OCI-LY3 (cell line): ENCODE results near the gene MGME1.

Source experiments
- H2AFZ ChIP-seq: fragments of 200-600, 300-600 bp; shearing (Covaris generic); 2 replicates; pipeline ENCODE4 v1.6.0; 2014; ENCODE audit warnings: antibody characterized with exemption, low read depth, low read length
- H3K27ac ChIP-seq: fragments of 200-600, 300-600 bp; sonication (generic); 2 replicates; pipeline ENCODE4 v1.5.1; 2014; ENCODE audit warnings: mild to moderate bottlenecking, low read length, moderate library complexity, mixed read lengths
- H3K27me3 ChIP-seq: fragments of 200-600, 300-600 bp; sonication (generic); 2 replicates; pipeline ENCODE4 v1.6.1; 2014; ENCODE audit warnings: low read depth, low read length, mixed read lengths
- H3K36me3 ChIP-seq: fragments of 200-600, 300-600 bp; sonication (generic); replicated peaks from 2 replicates; pipeline ENCODE3; 2014; ENCODE audit warnings: low read depth, low read length, mixed read lengths
- H3K4me1 ChIP-seq: fragments of 300-600, 200-600 bp; sonication (generic); 2 replicates; pipeline ENCODE4 v1.6.1; 2014; ENCODE audit warnings: low read length, mixed read lengths
- H3K4me2 ChIP-seq: fragments of 200-600, 300-600 bp; sonication (generic); 2 replicates; pipeline ENCODE4 v1.6.1; 2014; ENCODE audit warnings: low read length, mixed read lengths
- H3K4me3 ChIP-seq: fragments of 300-600, 200-600 bp; sonication (generic); 2 replicates; pipeline ENCODE4 v1.5.1; 2014; ENCODE audit warnings: antibody characterized with exemption, mild to moderate bottlenecking, low read length, moderate library complexity
- H3K79me2 ChIP-seq: fragments of 300-600, 200-600 bp; shearing (Covaris generic); 2 replicates; pipeline ENCODE4 v1.6.1; 2014; ENCODE audit warnings: mild to moderate bottlenecking, low read length, mixed read lengths
- H3K9ac ChIP-seq: fragments of 300-600, 200-600 bp; shearing (Covaris generic); 2 replicates; pipeline ENCODE4 v1.6.0; 2014; ENCODE audit warnings: mild to moderate bottlenecking, low read length, moderate library complexity
- H3K9me3 ChIP-seq: fragments of 200-600, 300-600 bp; shearing (Covaris generic); 2 replicates; pipeline ENCODE4 v1.6.1; 2014; ENCODE audit warnings: low read length, mixed read lengths; ENCODE audit not compliant: insufficient read depth
- H4K20me1 ChIP-seq: fragments of 200-600, 300-600 bp; sonication (generic); 2 replicates; pipeline ENCODE4 v1.6.1; 2016; ENCODE audit warnings: low read length, mixed read lengths; ENCODE audit not compliant: insufficient read depth
- EZH2phosphoT487 ChIP-seq: fragments of 200-600 bp; shearing (Covaris generic); IDR thresholded peaks from 2 replicates; pipeline ENCODE4 v1.6.1; 2018; ENCODE audit warnings: antibody characterized with exemption, mixed run types, low read depth
- TF ChIP-seq, protein P1 (sequence below): fragments of 200-600, 300-600 bp; sonication (generic); IDR thresholded peaks from 2 replicates; pipeline ENCODE4 v1.5.1; 2014; ENCODE audit warnings: antibody characterized with exemption, low read length, low read depth

MGME1 gene

DNA sequence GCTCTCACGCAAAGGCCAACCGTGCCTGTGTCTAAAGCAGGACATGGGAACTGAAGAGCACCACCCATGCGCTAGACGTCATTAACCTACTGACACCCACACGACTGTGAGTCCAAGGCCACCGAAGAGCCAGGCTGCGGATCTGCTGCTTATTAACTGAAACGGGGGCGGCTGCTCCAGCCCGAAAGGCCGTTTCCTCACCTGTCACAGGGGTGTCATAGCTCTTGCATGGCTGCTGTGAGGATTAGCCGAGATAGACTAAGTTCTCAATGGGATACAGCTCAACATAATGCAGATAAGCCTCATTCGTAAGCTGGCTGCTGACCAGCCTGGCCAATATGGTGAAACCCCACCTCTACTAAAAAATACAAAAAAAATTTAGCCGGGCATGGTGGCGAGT lies 62.2 kb downstream of the MGME1 start:
- TF ChIP-seq, protein P1, sequence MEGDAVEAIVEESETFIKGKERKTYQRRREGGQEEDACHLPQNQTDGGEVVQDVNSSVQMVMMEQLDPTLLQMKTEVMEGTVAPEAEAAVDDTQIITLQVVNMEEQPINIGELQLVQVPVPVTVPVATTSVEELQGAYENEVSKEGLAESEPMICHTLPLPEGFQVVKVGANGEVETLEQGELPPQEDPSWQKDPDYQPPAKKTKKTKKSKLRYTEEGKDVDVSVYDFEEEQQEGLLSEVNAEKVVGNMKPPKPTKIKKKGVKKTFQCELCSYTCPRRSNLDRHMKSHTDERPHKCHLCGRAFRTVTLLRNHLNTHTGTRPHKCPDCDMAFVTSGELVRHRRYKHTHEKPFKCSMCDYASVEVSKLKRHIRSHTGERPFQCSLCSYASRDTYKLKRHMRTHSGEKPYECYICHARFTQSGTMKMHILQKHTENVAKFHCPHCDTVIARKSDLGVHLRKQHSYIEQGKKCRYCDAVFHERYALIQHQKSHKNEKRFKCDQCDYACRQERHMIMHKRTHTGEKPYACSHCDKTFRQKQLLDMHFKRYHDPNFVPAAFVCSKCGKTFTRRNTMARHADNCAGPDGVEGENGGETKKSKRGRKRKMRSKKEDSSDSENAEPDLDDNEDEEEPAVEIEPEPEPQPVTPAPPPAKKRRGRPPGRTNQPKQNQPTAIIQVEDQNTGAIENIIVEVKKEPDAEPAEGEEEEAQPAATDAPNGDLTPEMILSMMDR, result no peak
- no peak for TF ChIP-seq EZH2phosphoT487
- Histone ChIP-seq H4K20me1 (no peaks in the 10 kb centered on the region), H3K9me3 (no peaks in the 10 kb centered on the region), H3K27me3 (peaks cover 4% of the 10 kb centered on the region; the same call in 1 of the 2 replicates), H3K27ac (no peak overlapping the region), H3K79me2 (no peaks in the 10 kb centered on the region), H3K4me3 (no peak overlapping the region), H2AFZ (no peak overlapping the region), H3K4me1 (no peaks in the 10 kb centered on the region), H3K4me2 (no peak overlapping the region), H3K9ac (no peak overlapping the region), H3K36me3 (no peaks in the 10 kb centered on the region)

DNA sequence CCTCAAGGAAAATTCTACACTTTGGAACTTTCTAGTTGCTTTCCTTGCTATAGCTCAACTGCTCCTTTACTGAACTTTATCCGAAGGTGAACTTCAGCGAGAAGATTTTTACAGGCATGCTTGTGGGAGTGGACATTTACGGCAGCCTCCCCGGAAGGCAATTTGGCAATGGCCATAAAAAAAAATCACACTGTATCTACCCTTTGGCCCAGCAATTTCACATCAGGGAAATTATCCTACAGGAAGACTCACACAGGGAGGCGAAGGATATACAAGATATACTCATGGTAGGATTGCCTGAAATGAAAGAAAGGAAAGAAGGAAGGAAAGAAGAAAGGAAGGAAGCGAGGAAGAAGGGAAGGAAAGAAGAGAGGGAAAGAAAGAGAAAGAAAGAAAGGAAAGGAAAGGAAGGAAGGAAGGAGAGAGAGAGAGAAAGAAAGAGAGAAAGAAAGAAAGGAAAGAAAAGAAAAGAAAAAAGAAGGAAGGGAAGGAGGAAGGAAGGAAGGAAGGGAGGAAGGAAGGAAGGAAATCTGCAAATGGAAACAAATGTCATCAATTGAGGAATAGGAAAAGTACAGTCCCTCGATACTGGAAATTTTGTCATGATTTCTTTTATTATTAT lies 63.2 kb downstream of the MGME1 start:
- Histone ChIP-seq H3K4me2 (no peak overlapping the region), H2AFZ (no peak overlapping the region), H4K20me1 (no peaks in the 10 kb centered on the region), H3K27ac (no peak overlapping the region), H3K79me2 (no peaks in the 10 kb centered on the region), H3K9ac (no peak overlapping the region), H3K27me3 (peaks cover 6% of the 10 kb centered on the region), H3K4me1 (no peaks in the 10 kb centered on the region), H3K36me3 (no peaks in the 10 kb centered on the region), H3K4me3 (no peak overlapping the region), H3K9me3 (no peaks in the 10 kb centered on the region)
- TF ChIP-seq, protein P1, result no peak
- TF ChIP-seq EZH2phosphoT487, result no peak

DNA sequence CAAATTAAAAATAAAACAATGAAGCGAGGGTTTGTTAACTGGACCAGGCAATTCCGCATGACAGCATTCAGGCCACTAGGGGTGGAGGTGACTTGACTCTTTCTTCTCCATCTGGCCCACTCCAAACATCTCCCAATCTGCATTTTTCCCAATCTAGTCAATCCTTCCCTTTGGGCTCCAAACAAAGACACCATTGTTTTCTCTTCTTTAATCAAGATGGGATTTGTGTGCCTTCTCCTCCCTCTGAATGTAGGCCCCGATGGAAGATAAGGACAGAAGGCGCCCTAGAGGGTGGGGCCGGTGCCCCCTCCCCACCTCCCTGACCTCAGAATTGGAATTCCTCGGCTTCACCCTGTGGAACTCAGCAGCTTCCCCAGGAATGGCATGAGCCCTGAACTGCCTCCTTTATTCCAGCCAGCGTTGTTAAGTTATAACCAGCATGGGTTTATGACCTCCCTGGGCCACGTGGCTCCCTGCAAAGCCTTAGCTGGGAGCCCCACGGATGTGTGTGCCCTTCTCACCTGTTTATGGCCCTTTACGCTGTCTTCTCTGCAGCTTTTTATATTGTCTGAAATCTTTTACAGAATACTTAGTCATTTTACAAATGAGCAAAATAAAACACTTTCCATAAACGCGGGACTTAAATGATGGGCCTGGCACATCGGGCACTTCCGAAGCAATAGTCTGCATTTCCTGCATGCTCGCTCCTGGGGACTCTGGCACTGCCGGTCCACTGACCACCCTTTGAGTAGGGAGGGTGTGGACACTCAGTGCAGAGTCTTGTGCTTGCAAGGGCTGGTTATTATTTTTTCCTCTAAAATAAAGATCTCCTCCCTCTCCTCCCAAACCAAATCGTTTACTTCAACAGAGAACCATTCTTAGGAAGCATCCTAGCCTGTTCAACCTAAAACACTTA lies 64.4 kb downstream of the MGME1 start:
- Histone ChIP-seq H3K9ac (no peak overlapping the region), H4K20me1 (no peaks in the 10 kb centered on the region), H3K79me2 (no peaks in the 10 kb centered on the region), H2AFZ (no peak overlapping the region), H3K9me3 (no peaks in the 10 kb centered on the region), H3K4me3 (no peak overlapping the region), H3K36me3 (no peaks in the 10 kb centered on the region), H3K4me1 (no peaks in the 10 kb centered on the region), H3K27me3 (peaks cover 6% of the 10 kb centered on the region), H3K27ac (no peak overlapping the region), H3K4me2 (no peak overlapping the region)
- TF ChIP-seq, protein P1, result no peak
- no peak for TF ChIP-seq EZH2phosphoT487

DNA sequence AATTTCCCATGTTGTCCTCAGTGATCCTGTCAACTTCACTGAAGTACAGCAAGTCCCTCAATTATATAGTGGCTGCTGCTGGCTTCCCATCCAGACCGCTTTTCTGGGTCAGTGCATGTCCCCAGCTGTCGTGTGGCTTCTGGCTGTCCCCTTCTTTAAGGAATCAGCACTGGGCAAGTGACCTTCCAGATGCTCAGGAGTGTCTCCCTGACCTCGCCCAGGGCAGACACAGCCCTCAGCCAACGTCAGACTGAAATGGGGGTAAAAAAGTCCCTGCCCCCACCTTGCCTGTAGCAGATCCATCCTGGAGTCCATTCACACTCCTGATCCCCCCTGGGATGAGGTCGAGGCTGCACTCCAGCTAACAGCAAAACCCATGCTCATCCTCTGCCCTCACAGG lies 65.2 kb downstream of the MGME1 start:
- Histone ChIP-seq H3K27ac (no peak overlapping the region), H3K9me3 (no peaks in the 10 kb centered on the region), H3K79me2 (no peaks in the 10 kb centered on the region), H3K4me1 (no peaks in the 10 kb centered on the region), H3K9ac (no peak overlapping the region), H3K4me3 (no peak overlapping the region), H2AFZ (no peak overlapping the region), H3K27me3 (peaks cover 6% of the 10 kb centered on the region), H3K36me3 (no peaks in the 10 kb centered on the region), H4K20me1 (no peaks in the 10 kb centered on the region), H3K4me2 (no peak overlapping the region)
- TF ChIP-seq, protein P1, result no peak
- no peak for TF ChIP-seq EZH2phosphoT487
